Measurements from ENCODE around the gene KLLN.
"Not testable (repeated sequence)": the region's sequence is repeated elsewhere in the genome, so short reads cannot be mapped to it uniquely, and the experiment has no call there.

The KLLN gene

GRCh38 chr10:87863053-87863943, at the start of gene KLLN, which contains the start of gene PTEN:
TSS of gene KLLN (minus strand) at chr10:87863533. CDS start at chr10:87862487, 1,046 bp downstream.
TSS of gene PTEN (plus strand) at chr10:87863625. CDS start at chr10:87864470, 845 bp downstream.
- in situ Hi-C loops (cut with MboI; ENCODE audit: low sequenced_read_pairs): no loop called here
- no peaks in the 10 kb centered on the region for H3K27me3 ChIP-seq (ENCODE audit: low read depth)
- H3K36me3 ChIP-seq (replicated peaks): no peaks in the 10 kb centered on the region
- H3K4me3 ChIP-seq: peak within 1 kb of the TSS; percentile 73
- no peaks in the 10 kb centered on the region for H3K9me3 ChIP-seq
- H3K4me1 ChIP-seq: peaks cover 4% of the 10 kb centered on the region; the same call in 1 of the 2 replicates
- peak; percentile 71 to 89 for DNase-seq (ENCODE audit: low spot score in 2 of 2)

GRCh38 chr10:87903396-87903795, 40.1 kb upstream of the KLLN start:
- H3K4me3 ChIP-seq; H3K9me3 ChIP-seq; in situ Hi-C loops (cut with MboI; ENCODE audit: low sequenced_read_pairs); H3K36me3 ChIP-seq (replicated peaks); H3K4me1 ChIP-seq; H3K27me3 ChIP-seq (ENCODE audit: low read depth); DNase-seq (ENCODE audit: low spot score in 2 of 2): not testable (repeated sequence)

GRCh38 chr10:87897957-87898356, 34.6 kb upstream of the KLLN start:
- H3K9me3 ChIP-seq; H3K4me3 ChIP-seq; H3K27me3 ChIP-seq (ENCODE audit: low read depth); in situ Hi-C loops (cut with MboI; ENCODE audit: low sequenced_read_pairs); DNase-seq (ENCODE audit: low spot score in 2 of 2); H3K36me3 ChIP-seq (replicated peaks); H3K4me1 ChIP-seq: not testable (repeated sequence)

GRCh38 chr10:87896216-87896615, 32.9 kb upstream of the KLLN start:
- H3K9me3 ChIP-seq: no peaks in the 10 kb centered on the region
- H3K4me3 ChIP-seq: no peak overlapping the region
- in situ Hi-C loops (cut with MboI; ENCODE audit: low sequenced_read_pairs): no loop called here
- H3K36me3 ChIP-seq (replicated peaks): no peaks in the 10 kb centered on the region; the same call in none of the 2 replicates
- H3K27me3 ChIP-seq (ENCODE audit: low read depth): no peaks in the 10 kb centered on the region
- DNase-seq (ENCODE audit: low spot score in 2 of 2): no peak
- H3K4me1 ChIP-seq: no peaks in the 10 kb centered on the region; the same call in 1 of the 2 replicates

- Histone ChIP-seq H3K9me3 (no peaks in the 10 kb centered on the region), H3K4me1 (no peaks in the 10 kb centered on the region; the same call in 1 of the 2 replicates), H3K27me3 (ENCODE audit: low read depth) (no peaks in the 10 kb centered on the region), H3K36me3 (replicated peaks) (no peaks in the 10 kb centered on the region; the same call in none of the 2 replicates), H3K4me3 (no peak overlapping the region)
- in situ Hi-C loops (cut with MboI; ENCODE audit: low sequenced_read_pairs): no loop called here
- DNase-seq (ENCODE audit: low spot score in 2 of 2): no peak
Measured at GRCh38 chr10:87895430-87895829, 32.1 kb upstream of the KLLN start.

- DNase-seq (ENCODE audit: low spot score in 2 of 2): no peak
- H3K9me3 ChIP-seq: no peaks in the 10 kb centered on the region; the same call in 1 of the 2 replicates
- H3K36me3 ChIP-seq (replicated peaks): peaks cover 7% of the 10 kb centered on the region
- H3K27me3 ChIP-seq (ENCODE audit: low read depth): no peaks in the 10 kb centered on the region
- in situ Hi-C loops (cut with MboI; ENCODE audit: low sequenced_read_pairs): no loop called here
- no peak overlapping the region for H3K4me3 ChIP-seq
- H3K4me1 ChIP-seq: no peaks in the 10 kb centered on the region
Measured at GRCh38 chr10:87887548-87888289, 24.4 kb upstream of the KLLN start.

- Histone ChIP-seq H3K27me3 (ENCODE audit: low read depth) (no peaks in the 10 kb centered on the region), H3K4me3 (no peak overlapping the region), H3K36me3 (replicated peaks) (peaks cover 7% of the 10 kb centered on the region), H3K9me3 (no peaks in the 10 kb centered on the region; the same call in 1 of the 2 replicates), H3K4me1 (no peaks in the 10 kb centered on the region)
- DNase-seq (ENCODE audit: low spot score in 2 of 2): no peak
- in situ Hi-C loops (cut with MboI; ENCODE audit: low sequenced_read_pairs): no loop called here
Measured at GRCh38 chr10:87887146-87887545, 23.8 kb upstream of the KLLN start.

- peaks cover 7% of the 10 kb centered on the region for H3K36me3 ChIP-seq (replicated peaks)
- in situ Hi-C loops (cut with MboI; ENCODE audit: low sequenced_read_pairs): no loop called here
- H3K9me3 ChIP-seq: no peaks in the 10 kb centered on the region; the same call in 1 of the 2 replicates
- no peak for DNase-seq (ENCODE audit: low spot score in 2 of 2)
- no peaks in the 10 kb centered on the region for H3K4me1 ChIP-seq
- H3K4me3 ChIP-seq: no peak overlapping the region
- H3K27me3 ChIP-seq (ENCODE audit: low read depth): no peaks in the 10 kb centered on the region
Measured at GRCh38 chr10:87886635-87887034, 23.3 kb upstream of the KLLN start.

- no peak for DNase-seq (ENCODE audit: low spot score in 2 of 2)
- no peaks in the 10 kb centered on the region; the same call in 1 of the 2 replicates for H3K9me3 ChIP-seq
- in situ Hi-C loops (cut with MboI; ENCODE audit: low sequenced_read_pairs): no loop called here
- H3K4me1 ChIP-seq: no peaks in the 10 kb centered on the region
- no peak overlapping the region for H3K4me3 ChIP-seq
- H3K27me3 ChIP-seq (ENCODE audit: low read depth): no peaks in the 10 kb centered on the region
- H3K36me3 ChIP-seq (replicated peaks): peaks cover 7% of the 10 kb centered on the region
Measured at GRCh38 chr10:87882555-87883294, 19.4 kb upstream of the KLLN start.

- H3K4me1 ChIP-seq; H3K36me3 ChIP-seq (replicated peaks); H3K9me3 ChIP-seq; DNase-seq (ENCODE audit: low spot score in 2 of 2); in situ Hi-C loops (cut with MboI; ENCODE audit: low sequenced_read_pairs); H3K4me3 ChIP-seq; H3K27me3 ChIP-seq (ENCODE audit: low read depth): not testable (repeated sequence)
Measured at GRCh38 chr10:87881373-87882059, 18.2 kb upstream of the KLLN start.

GRCh38 chr10:87880336-87880735, 17.0 kb upstream of the KLLN start:
- no peaks in the 10 kb centered on the region; the same call in 1 of the 2 replicates for H3K4me1 ChIP-seq
- no peaks in the 10 kb centered on the region for H3K9me3 ChIP-seq
- H3K36me3 ChIP-seq (replicated peaks): no peaks in the 10 kb centered on the region; the same call in 1 of the 2 replicates
- no peak overlapping the region for H3K4me3 ChIP-seq
- H3K27me3 ChIP-seq (ENCODE audit: low read depth): no peaks in the 10 kb centered on the region
- in situ Hi-C loops (cut with MboI; ENCODE audit: low sequenced_read_pairs): no loop called here
- no peak for DNase-seq (ENCODE audit: low spot score in 2 of 2)

- Histone ChIP-seq H3K4me3 (no peak overlapping the region), H3K4me1 (no peaks in the 10 kb centered on the region; the same call in 1 of the 2 replicates), H3K9me3 (no peaks in the 10 kb centered on the region), H3K27me3 (ENCODE audit: low read depth) (no peaks in the 10 kb centered on the region), H3K36me3 (replicated peaks) (no peaks in the 10 kb centered on the region)
- DNase-seq (ENCODE audit: low spot score in 2 of 2): no peak
- in situ Hi-C loops (cut with MboI; ENCODE audit: low sequenced_read_pairs): no loop called here
Measured at GRCh38 chr10:87878664-87879459, 15.5 kb upstream of the KLLN start.

Data from HAP-1 (cell line).